HFFc6 (cell line): Measurements from ENCODE around the gene HUS1. TPM values are rescaled to one million over a fixed set of nuclear protein-coding genes. Genes with fewer than 3 reads are reported as not detected.

Experiments used
- DNase-seq: peaks from one replicate; pipeline ENCODE4 v3.0.0-alpha.2; 2018
- H3K27ac Mint-ChIP-seq: 2 replicates; pipeline ENCODE4 v1.8.0; 2020; ENCODE audit warnings: mild to moderate bottlenecking, mixed read lengths
- H3K27me3 Mint-ChIP-seq: 2 replicates; pipeline ENCODE4 v1.8.0; 2021; ENCODE audit warnings: mild to moderate bottlenecking, moderate library complexity, mixed read lengths; ENCODE audit not compliant: insufficient read depth
- H3K36me3 Mint-ChIP-seq: 2 replicates; pipeline ENCODE4 v1.8.0; 2021; ENCODE audit warnings: low read depth, mixed read lengths
- H3K4me1 Mint-ChIP-seq: 2 replicates; pipeline ENCODE4 v1.8.0; 2020; ENCODE audit warnings: low read depth, mixed read lengths
- H3K4me3 Mint-ChIP-seq: 2 replicates; pipeline ENCODE4 v1.8.0; 2020; ENCODE audit warnings: mild to moderate bottlenecking, moderate library complexity, mixed read lengths
- H3K9me3 Mint-ChIP-seq: 2 replicates; pipeline ENCODE4 v1.8.0; 2020; ENCODE audit warnings: mild to moderate bottlenecking, mixed read lengths
- total RNA-seq, 6 experiments: library from RNA; stranded (reverse); fragmentation: NEBNext Ultra II Directional; extraction: Animal tissue kit (Norgen Biotek cat#: 25700); gene quantifications; 2 replicates in 1 of 6; 3 replicates in 5 of 6; pipeline ENCODE4 v1.2.3, GENCODE V29; 2021
- TF ChIP-seq, protein P1 (sequence below): fragments of 200-600 bp; sonication (generic); IDR thresholded peaks from 2 replicates; pipeline ENCODE4 v1.5.0; 2021; ENCODE audit warnings: antibody characterized with exemption, mild to moderate bottlenecking

The HUS1 gene
- total RNA-seq, 6 experiments from 2014 or later, result 27.8 to 39.2 (median 34.6) TPM

DNA sequence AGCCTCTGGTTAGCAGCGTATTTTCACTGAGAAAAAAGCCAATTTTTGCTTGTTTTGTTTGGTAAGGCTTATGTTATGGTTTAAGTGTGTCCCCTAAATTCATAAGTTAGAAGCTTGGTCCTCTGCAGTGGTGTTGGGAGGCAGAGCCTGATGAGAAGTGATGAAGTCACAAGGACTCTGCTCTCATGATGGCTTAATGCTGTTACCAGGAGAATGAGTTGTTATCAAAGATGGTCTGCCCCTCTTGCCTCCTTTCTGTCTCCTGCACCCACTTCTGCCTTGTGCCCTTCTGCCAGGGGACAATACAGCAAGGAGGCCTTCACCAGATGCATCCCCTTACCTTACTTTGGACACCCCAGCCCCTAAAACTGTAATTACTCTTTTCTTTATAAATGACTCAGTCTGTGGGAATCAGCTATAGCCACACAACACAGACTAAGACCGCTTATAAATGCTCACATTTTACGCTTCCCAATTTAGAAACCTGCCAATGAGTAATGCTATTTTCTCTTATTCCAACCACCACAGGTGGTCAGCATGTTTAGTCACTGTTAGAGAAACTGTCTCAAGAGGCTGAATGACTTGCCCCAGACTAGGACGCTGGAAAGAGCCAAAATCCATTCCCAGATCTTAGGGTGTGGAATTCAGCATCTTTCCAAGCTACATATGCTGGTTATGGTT is 25.0 kb downstream of the HUS1 start:
- Mint-ChIP-seq H3K27me3 (no peaks in the 10 kb centered on the region), H3K9me3 (no peaks in the 10 kb centered on the region), H3K36me3 (peaks cover 5% of the 10 kb centered on the region; the same call in 1 of the 2 replicates), H3K27ac (peak overlapping the region; percentile 29), H3K4me1 (peaks cover 20% of the 10 kb centered on the region), H3K4me3 (no peak overlapping the region)
- peak; percentile 47 for DNase-seq
- TF ChIP-seq, protein P1, sequence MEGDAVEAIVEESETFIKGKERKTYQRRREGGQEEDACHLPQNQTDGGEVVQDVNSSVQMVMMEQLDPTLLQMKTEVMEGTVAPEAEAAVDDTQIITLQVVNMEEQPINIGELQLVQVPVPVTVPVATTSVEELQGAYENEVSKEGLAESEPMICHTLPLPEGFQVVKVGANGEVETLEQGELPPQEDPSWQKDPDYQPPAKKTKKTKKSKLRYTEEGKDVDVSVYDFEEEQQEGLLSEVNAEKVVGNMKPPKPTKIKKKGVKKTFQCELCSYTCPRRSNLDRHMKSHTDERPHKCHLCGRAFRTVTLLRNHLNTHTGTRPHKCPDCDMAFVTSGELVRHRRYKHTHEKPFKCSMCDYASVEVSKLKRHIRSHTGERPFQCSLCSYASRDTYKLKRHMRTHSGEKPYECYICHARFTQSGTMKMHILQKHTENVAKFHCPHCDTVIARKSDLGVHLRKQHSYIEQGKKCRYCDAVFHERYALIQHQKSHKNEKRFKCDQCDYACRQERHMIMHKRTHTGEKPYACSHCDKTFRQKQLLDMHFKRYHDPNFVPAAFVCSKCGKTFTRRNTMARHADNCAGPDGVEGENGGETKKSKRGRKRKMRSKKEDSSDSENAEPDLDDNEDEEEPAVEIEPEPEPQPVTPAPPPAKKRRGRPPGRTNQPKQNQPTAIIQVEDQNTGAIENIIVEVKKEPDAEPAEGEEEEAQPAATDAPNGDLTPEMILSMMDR, result no peak

DNA sequence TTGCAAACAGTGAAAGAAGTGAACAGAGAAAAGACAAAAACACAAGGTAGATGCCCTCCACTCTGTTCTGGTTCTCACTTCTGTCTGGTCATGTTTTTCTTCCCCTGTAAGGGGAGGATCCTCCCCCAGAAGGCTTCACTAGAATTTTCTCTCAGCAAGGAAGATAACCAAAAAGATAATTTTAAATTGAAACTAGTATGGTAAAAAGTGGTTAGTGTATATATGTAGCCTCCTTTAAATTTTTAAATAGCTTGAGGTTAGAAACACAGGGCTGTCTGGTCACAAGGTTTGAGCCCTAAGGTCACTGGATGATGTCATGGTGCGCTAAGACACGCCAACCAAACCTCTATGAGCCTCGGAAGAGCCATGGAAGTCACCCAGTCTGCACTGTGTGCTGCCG is 25.6 kb downstream of the HUS1 start:
- DNase-seq, result no peak
- H3K27me3 Mint-ChIP-seq, result no peaks in the 10 kb centered on the region
- no peak overlapping the region for H3K27ac Mint-ChIP-seq
- H3K9me3 Mint-ChIP-seq, result no peaks in the 10 kb centered on the region
- no peak overlapping the region for H3K4me3 Mint-ChIP-seq
- TF ChIP-seq, protein P1, result no peak
- H3K36me3 Mint-ChIP-seq, result peaks cover 5% of the 10 kb centered on the region; the same call in 1 of the 2 replicates
- H3K4me1 Mint-ChIP-seq, result peaks cover 20% of the 10 kb centered on the region

DNA sequence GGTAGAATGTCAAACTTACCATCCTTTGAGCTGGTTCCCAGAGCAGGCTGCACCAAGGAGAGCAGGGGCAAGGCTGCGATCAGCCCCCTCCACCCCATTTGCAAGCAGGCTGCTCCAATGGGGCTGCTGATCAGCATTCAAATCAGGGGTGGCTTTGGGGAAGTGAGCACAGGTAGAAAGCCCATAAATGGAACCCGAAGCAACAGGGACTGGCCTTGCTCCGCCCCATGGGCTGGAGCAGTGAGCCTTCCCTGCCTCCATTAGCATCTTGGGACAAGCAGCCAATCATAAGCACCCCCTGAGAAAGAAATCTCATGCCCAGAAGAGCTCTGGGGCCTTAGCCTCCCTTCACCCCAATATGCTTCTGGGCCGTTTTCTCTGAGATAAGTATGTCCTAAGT is 27.2 kb downstream of the HUS1 start:
- Mint-ChIP-seq H3K36me3 (peaks cover 5% of the 10 kb centered on the region; the same call in 1 of the 2 replicates), H3K4me1 (peaks cover 30% of the 10 kb centered on the region)

DNA sequence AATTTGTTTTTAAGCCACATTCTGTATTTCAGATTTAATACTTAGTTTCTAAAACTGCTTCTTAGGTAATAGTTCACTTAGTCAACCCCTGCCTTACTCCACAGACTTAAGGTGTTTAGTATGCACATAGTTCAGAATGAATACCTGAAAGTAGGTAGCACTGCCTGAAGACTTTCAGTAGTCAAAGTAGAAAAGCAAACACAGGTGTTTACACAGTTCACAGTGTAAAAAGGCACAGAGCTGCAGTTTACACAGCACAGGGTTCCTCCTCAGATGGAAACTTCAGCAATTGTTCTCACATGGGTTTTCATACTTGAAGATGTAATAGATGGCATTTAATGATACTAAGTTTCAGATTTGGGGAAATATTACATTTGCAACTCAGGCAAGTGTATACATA is 28.0 kb downstream of the HUS1 start:
- peaks cover 5% of the 10 kb centered on the region; the same call in 1 of the 2 replicates for H3K36me3 Mint-ChIP-seq
- H3K4me3 Mint-ChIP-seq, result no peak overlapping the region
- no peaks in the 10 kb centered on the region for H3K9me3 Mint-ChIP-seq
- H3K4me1 Mint-ChIP-seq, result peaks cover 30% of the 10 kb centered on the region
- no peaks in the 10 kb centered on the region for H3K27me3 Mint-ChIP-seq
- H3K27ac Mint-ChIP-seq, result no peak overlapping the region
- no peak for DNase-seq
- TF ChIP-seq, protein P1, result no peak

More for the DNA sequence above, 27.2 kb downstream of the HUS1 start:
- TF ChIP-seq, protein P1, result no peak
- no peak overlapping the region for H3K27ac Mint-ChIP-seq
- DNase-seq, result no peak
- H3K27me3 Mint-ChIP-seq, result no peaks in the 10 kb centered on the region
- no peak overlapping the region for H3K4me3 Mint-ChIP-seq
- no peaks in the 10 kb centered on the region for H3K9me3 Mint-ChIP-seq

DNA sequence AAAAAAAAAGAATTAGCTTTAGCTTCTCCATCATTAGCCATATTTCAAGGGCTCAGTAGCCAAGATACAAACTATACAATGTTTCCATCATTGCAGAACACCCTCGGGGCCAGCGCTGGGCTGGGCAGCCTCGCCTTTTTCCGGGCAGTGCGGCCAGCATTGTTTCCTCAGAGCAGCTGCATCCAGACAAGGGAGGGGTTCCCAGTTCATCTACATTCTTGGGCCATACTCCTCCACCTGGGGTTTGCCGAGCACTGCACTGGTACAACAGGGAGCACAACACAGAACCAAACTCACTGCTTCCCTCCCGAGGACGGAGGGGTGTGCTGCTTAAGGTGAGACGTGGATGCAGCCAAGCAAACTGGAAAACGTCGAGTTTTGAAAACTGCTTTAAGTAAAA is 28.7 kb downstream of the HUS1 start:
- H3K36me3 Mint-ChIP-seq, result peaks cover 5% of the 10 kb centered on the region; the same call in 1 of the 2 replicates
- H3K4me1 Mint-ChIP-seq, result peaks cover 27% of the 10 kb centered on the region
- TF ChIP-seq, protein P1, result no peak
- H3K9me3 Mint-ChIP-seq, result no peaks in the 10 kb centered on the region
- H3K27me3 Mint-ChIP-seq, result no peaks in the 10 kb centered on the region
- H3K27ac Mint-ChIP-seq, result no peak overlapping the region
- no peak for DNase-seq
- no peak overlapping the region for H3K4me3 Mint-ChIP-seq
